CD4-positive, alpha-beta T cell treated with Interleukin-6 at 100 ng/mL for 8 hours (primary cell): ENCODE data around the gene SCAF4.

Experiments used
- DNase-seq: peaks from one replicate; pipeline ENCODE4 v3.0.0-alpha.2; 2020; ENCODE audit warnings: mixed read lengths, low spot score

The SCAF4 gene

DNA sequence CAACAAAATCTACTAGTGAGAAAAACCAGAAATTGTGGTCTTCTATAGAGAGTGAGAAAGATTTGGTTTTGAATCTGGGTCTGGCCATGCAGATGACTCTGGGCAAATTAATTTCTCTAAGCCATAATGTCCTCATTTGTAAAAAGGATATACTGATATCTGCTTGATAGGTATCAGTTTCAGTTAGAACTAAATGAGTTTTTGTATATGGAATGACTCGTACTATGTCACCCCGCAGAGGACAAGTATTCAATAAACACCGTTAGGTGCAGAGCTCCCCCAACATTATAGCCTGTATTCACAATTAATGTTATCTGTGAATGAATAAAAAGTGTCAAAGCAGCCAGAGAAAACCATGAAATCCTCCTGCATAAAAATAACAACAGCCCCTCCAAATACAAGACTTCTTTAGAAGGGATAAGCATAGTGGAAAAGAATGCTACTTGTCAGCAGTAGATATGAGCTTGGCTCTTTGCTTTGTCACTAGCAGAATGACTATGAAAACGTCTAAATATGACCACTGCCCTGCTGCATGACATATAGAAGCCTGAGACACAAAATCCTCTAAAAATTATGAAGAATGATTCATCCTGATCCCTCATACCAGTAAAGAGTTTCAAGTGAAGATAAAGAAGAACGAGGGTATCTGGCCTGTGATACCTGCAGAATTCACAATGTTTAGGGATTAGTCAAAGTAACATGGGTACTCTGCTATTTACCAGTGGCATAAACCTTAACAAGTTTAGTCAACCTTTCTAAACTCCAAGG is 17.8 kb downstream of the SCAF4 start:
- no peak for DNase-seq

DNA sequence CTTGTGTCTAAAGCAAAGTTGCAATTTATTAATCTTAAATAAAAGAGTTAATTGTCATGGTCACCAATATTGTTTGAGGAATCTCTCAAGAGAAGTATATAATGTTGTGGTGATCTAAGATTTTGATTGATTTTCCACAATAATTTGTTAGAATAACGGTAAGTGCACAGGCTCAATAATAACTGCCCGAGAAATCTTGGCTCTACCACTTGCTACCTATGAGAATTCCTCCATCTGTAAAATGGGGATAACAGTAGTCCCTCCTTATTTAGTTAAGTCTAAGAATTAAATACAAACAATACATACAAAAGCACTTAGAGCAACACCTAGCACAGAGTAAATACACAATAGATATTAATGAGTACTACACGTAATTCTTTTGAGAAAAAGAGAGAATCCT is 18.8 kb downstream of the SCAF4 start:
- DNase-seq: no peak

DNA sequence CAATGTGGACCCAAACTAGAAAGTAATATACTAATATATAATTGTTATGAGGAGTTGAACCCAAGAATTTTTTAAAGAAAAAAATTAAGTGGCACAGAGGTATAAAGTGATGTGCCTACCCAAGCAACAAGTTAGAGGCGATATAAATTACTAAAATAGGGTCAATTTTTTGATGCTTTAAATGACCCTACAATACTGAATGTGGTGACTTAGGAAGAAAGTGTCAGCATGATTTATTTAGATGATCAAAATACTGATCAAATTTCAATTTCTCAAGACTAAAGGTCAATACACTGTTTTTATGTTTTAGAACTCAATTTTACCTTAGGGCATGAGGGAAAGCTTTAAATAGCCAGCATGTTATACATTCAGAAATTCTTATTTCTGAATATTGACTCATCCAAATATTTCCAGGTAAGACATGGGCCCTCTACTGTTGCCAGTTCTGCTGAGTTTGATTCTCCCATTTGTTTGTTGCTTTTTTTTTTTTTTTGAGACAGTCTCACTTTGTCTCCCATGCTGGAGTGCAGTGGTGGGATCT is 20.1 kb downstream of the SCAF4 start:
- DNase-seq: no peak

DNA sequence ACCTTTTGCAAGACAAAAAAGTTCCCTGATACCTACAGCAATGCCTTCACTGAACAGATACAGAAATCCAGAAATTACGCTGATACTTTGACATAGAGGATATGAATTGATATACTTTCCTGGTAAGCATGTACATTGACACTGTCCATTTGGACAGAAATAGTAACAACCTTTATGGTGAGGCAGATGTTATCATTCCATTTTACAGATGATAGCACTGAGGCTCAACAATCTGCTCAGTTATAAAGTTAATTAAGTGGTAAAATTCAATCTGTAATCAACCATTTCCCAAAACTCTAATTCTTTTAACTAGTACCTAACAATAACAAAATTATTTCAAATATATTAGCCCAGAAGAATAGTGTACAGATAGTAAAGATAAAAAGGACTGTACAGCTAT is 20.6 kb downstream of the SCAF4 start:
- DNase-seq: no peak

DNA sequence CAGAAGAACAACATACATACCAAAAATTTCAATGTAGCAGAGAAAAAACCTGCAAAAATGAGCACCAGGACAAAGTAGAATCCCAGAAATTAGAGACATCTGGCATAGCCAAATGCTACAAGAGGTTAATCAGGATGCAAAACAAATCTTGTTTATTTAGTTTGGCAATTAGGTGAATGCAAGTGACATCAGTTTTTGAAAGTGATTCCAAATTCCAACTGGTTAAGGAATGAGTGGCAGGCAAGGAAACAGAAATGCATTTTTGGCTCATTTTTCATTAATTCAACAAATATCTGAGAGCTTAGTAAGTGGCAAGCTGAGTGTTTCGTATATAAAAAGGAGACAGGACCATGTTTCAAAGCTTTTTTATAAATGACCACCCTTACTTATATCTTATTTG is 21.3 kb downstream of the SCAF4 start:
- no peak for DNase-seq

DNA sequence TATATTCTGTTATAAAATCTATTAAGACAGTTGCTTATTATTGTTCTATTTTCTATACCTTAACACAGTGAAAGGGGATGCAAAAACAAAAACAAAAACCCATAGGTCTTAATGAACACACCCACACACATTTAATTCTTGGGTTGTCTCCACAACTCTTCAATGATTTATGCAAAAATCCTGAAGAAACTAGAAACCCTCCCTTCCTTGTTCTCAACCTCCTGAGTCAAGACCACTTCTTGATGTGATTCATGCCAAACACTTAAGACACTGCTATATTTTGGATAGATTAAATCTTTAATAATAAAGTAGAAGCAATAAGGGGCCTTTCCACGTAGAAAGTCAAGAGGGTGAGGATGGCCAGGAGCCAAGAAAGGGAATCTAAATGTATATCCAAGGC is 23.4 kb downstream of the SCAF4 start:
- no peak for DNase-seq

DNA sequence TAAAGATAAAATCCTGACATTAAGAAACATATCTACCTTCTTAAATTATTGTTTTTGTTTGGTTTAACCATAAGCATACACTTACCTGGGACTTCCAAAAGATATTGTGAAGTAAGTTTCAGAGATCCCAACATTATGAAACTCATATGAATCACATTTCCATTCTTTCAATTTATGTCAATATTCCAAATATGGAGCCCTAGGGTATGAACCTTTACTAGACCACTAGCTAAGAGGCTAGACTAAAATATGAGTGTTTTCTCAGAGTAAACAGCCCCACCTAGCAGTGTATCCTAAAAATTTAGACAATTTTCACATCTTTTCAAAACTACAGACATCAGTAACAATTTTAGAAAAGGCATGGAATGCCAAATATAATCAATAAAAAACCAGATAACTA is 24.4 kb downstream of the SCAF4 start:
- no peak for DNase-seq

DNA sequence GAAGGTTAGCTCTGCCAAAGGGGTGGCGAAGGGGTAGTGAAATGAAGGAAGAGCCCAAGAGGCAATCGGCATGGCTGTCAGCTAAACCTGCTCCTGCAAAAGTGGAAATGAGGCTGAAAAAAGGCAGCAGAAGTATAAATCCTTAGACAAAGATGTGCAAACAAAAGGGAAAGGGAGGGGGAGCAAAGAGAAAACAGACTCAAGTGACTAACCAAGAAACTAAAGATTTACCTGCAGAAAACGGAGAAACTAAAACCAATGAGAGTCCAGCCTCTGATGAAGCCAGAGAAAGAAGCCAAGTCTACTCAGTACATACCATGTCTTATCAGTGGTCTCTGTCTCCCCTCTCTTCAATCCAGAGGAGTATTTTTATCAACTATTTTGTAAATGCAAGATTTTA is 25.4 kb downstream of the SCAF4 start:
- DNase-seq: no peak

DNA sequence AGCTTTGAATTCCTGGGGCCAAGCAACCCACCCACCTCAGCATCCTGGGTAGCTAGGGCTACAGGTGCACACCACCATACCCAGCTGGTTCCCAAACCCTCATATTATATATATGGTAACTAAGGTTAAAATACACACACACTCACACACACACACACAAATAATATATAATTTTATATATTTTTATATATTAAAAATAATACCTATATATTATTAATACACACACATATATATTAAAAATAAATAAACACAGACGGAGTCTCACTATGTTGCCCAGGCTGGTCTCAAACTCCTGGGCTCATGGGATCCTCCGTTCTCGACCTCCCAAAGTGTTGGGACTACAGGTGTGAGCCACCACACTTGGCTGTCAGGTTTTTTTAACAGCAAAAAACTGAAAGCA is 31.9 kb downstream of the SCAF4 start:
- no peak for DNase-seq

DNA sequence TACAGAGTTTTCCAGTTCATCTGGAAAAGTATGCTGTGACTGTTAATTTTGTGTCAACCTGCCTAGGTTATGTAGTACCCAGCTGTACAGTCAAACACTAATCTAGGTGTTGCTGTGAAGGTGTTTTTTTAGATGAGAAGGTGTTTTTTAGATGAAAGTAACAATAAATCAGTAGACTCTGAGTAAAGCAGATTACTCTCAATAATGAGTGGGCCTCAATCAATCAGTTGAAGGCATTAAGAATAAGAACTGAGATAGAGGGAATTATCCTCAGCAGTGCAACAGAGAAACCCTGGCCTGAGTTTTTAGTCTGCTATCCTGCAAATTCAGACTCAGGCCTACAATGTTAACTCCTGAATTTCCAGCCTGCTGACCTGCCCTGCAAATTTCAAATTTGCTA is 33.5 kb downstream of the SCAF4 start:
- DNase-seq: no peak

DNA sequence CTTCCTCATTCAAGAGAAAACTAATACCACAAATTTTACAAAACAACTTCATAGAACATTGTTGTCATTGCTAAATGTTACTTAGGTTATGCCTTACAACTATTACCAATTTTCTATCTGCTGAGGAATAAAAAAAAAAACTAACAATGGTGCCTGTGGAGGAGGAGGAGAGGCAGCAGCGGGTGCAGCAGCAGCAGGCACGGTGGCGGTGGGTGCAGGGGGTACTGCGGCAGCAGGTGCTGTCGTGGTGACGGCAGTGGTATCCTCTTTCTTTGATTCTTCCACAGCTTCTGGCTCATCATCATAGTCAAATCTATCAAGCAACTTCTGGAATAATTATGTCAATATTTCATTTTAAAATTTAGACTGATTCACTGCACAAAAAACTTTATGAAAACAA is 35.5 kb downstream of the SCAF4 start:
- no peak for DNase-seq

DNA sequence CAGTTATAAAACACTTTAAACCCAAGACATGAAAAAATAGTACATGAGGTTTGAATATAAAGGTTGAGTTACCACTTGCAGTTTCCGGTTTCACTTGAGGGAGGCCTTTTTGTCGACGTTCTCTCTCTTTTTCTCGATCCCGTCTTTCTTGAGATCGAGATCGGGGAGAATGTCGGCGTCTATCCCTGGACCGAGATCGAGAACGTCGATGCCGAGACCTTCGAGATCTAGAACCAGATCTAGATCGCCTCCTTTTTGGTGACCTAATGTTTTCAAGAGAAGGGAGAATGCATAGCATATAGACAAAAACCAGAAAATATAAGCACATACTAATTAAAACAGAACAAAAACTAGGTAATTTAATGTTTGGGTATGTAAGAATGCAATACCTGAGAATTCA is 38.7 kb downstream of the SCAF4 start:
- DNase-seq: no peak

DNA sequence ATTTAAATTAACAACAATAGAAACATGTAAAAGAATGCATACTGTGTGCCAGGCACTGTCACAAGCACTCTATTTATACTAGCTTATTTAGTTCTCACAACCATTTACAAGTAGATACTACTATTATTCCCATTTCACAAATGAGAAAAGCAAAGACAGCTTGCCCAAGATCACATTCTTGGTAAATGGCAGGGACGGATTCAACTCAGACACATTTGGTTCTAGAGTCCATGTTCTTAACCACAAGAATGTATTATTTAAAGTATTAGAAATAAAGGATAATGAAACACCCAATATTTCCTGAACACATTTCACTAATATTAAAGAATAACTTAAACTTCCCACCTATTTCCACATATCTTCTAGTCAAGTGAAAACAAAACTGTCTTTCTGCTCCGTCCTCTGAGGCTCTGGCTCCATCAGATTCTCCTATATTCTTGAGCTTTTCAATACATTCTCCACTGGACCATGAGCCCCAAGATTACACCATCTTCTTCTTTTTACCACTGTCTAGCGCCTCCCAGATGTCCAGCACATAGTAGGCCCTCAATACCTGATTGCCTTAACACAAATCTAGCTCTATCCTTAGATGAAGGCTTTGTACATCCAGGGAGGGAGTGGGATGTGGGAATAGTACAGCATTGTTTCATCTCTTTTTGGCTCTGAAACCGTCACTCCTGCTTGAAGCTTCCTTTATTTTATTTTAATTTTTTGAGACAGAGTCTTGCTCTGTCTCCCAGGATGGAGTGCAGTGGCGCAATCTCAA is 43.1 kb downstream of the SCAF4 start:
- DNase-seq: no peak

DNA sequence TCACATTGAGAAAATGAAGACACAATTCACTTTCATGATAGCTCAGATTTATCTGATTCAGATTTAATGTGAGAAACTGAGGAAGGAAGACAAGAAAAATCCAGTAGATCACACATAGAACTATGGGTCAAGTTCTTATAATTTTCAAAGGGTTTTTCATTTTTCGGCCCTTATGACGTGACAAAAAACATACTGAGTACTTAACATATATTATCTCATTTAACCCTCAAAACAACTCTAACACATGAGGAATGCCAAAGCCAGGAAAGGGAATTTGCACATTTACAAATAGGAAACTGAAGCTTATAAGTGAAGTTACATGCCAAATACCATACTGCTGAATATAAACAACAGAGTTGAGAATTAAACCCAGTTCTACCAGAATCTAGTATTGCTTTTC is 44.8 kb downstream of the SCAF4 start:
- no peak for DNase-seq

DNA sequence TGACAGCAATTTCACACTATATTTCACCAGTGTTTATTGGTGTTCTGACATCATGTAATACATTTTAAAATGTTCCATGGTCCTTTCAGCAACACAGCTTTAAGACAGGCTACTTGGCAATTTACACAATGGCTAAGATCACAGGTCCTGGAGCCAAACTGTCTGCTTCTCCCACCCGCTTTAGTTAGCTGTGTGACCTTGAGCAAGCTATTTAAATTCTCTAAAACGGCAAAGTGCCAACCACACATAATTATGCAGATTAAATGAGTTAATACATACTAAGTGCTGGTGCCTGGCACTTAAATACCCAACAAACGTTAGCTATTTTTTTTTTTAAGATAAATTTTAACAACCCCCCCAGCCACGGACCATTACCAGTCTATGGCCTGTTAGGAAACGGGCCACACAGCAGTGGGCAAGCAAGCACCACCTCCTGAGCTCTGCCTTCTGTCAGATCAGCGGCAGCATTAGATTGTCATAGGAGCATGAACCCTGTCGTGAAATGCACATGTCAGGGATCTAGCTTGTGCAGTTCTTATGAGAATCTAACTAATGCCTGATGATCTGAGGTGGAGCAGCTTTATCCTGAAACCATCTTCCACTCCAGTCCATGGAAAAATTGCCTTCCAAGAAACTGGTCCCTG is 45.5 kb downstream of the SCAF4 start:
- DNase-seq: no peak

DNA sequence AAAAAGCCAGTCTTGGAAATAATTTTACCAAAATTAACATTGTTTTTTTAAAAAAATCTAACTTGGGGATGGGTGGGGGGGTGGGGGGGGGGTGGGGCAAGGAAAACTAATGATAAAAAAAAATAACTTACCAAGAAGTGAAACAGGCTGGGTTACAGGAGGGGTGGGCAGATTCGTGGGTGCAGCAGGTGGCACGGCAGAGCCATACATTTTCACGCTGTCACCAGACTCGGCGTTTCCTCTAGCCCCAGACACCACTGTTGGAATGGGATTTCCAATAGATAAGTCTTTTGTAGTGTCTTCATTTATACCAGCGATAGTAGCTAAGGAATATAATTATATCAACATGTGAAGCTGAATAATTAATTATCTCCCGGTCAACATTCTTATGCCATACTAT is 47.0 kb downstream of the SCAF4 start:
- no peak for DNase-seq

DNA sequence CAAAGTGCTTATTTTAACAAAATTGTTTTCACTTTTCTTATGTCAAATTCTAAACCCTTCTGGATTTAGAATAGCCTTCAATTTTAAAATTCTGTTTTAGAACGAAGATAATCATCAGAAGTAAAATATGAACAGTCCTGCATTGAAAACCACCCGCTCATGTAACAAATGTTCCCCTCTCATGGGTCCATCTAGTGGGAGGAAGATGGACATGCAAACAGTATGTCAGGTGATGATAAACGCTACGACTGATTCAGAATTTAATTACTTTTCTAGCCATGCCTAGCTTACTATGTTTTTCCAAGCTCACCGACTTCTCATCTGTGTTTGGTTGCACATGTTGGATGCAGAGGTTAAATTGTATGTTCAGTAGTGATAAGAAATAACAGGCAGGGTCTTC is 48.9 kb downstream of the SCAF4 start:
- no peak for DNase-seq

DNA sequence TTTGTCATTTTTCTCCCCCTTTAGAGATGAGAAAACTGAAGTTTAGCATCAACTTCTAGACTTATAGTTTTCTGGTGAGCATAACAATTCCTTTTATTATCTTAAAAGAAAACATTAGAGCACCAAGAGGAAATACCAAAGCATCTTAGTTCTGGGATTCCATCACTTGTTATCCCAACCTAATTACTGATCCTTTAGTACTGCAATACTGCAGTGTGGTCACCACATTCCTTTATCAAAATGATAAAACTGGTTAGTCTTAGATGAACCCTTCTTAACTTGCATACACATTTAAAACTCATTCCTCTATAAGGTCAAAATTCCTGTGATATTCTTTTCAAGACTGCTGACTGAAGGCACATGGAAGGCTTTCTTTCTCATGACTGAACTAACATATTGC is 49.3 kb downstream of the SCAF4 start:
- DNase-seq: no peak

DNA sequence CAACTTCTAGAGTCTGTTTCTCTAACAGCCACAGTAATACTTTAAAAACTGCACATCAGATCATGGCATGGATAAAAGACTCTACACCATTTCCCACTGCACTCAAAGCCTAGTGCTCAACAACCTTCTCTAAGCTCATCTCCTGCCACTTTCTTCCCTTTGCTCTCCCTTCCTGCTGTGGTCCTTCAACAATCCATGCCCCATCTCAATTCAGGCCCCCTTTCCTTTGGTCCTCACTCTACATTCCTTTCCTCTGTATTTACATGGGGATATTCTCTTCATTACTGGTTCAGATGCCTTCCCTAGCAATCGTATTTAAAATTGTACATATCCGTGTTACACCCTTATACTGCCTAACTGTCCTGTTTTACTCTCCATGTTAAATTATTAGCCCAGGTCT is 53.4 kb downstream of the SCAF4 start:
- DNase-seq: no peak

DNA sequence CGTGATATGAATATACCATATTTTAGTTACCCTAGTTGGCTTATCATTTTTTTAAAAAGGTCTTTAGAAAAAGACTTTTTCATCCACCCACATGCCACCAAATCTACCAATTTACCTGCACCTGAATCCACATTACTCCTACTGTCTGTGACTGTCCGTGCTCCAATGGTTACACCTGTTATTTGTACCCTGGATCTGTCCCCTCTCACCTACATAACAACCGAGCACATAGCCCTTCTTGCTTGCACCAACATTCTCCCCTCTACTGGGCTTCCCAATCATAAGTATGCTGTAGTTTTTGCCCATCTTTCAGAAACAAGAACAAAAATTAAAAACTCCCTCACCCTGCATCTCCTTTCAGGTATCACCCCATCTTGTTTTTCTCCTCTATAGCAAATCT is 54.9 kb downstream of the SCAF4 start:
- no peak for DNase-seq

DNA sequence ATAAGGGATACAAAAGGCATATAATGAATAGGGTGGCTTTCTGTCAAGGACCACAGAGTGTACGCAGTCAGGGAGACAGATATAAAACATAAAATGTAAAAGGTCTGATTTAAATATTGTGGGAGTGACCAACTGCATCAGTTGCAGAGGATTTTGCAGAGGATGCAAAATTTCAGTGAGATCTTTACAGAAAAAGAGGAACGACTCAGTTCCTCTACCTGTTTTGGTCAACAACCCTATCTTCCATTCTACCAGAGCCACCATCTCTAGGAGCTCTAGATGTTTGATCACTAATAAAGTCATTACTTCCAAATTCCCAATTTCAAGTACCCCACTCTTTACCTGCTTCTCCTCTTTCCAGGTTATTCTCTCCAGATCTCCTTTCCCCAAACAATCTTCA is 56.0 kb downstream of the SCAF4 start:
- no peak for DNase-seq

DNA sequence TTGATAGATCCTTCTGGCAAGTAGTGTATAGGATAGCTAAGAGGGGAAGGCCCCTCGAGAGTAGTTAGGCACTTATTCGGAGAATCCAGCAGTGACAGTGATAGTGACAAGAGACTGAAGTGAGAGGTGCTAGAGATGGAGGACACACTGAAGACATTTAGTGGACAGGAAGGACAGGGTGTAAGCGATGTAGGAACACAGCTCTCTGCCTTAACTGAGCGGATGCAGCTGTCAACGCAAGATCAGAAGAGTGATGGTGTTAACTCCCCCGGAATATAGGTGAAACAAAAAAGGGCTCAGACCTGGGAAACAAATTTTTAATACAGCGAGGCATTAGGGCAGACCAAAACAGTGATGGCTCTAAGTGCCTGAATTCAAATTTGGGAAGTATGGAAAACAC is 56.6 kb downstream of the SCAF4 start:
- no peak for DNase-seq

DNA sequence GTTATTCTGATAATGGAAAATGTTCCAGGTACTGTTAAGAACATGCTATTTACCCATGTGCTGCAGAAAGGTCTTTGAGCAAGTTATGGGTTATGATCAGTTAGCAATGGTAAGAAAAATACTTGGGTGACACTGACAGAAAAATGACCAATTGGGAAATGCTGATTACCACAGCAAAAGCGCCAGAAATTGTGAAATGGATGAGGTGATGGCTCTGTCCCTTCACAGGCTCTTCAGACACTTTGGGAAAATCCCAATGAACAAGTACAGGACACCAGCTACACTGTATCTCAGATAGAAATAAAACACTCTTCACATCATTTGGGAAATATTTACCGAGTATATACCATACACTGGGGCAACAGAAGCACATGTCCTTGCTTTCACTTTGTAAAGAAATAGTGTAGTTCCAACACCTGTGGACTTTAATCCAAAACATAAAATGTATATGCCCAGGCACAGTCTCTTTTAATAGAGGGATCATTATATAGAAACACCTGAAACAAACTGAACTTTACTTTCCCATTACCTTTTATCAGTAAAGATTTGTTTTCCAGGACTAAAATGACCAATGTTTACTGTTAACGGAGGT is 58.5 kb downstream of the SCAF4 start:
- no peak for DNase-seq
